Stimulated activated naive B cell treated with anti-CD40 and anti-IgM and Interleukin-4, amounts not matched to agents 10 μg/mL and 1 μg/mL and 100 μg/mL, for 72 hours (primary cell): ENCODE measurements around the gene RAET1L.
"Not testable (repeated sequence)": the region's sequence is repeated elsewhere in the genome, so short reads cannot be mapped to it uniquely, and the experiment has no call there.

Experiments used
- ATAC-seq, 2 donors: fragments of 150-1000 bp; cut with Tn5 transposase; replicated peaks; 2 replicates each; pipeline ENCODE4 v1.10.0; 2021; ENCODE audit warnings: moderate library complexity in 1 of 2
- DNase-seq: peaks from one replicate; pipeline ENCODE4 v3.0.0; 2021
- H3K27ac Mint-ChIP-seq: one replicate; pipeline ENCODE4 v1.8.0; 2022; ENCODE audit warnings: mild to moderate bottlenecking, mixed read lengths
- H3K27me3 Mint-ChIP-seq, 2 donors: one replicate each; pipeline ENCODE4 v1.8.0; 2022; ENCODE audit warnings: mixed read lengths in 2 of 2
- H3K36me3 Mint-ChIP-seq, 2 donors: one replicate each; pipeline ENCODE4 v1.8.0; 2022; ENCODE audit warnings: mixed read lengths in 2 of 2, mild to moderate bottlenecking in 1 of 2
- H3K4me1 Mint-ChIP-seq, 2 donors: one replicate each; pipeline ENCODE4 v1.8.0; 2022; ENCODE audit warnings: mixed read lengths in 2 of 2, mild to moderate bottlenecking in 1 of 2
- H3K4me3 Mint-ChIP-seq, 2 donors: one replicate each; pipeline ENCODE4 v1.8.0; 2022; ENCODE audit warnings: mild to moderate bottlenecking in 2 of 2, mixed read lengths in 2 of 2, moderate library complexity in 1 of 2
- H3K9me3 Mint-ChIP-seq, 2 donors: one replicate each; pipeline ENCODE4 v1.8.0; 2022; ENCODE audit warnings: mixed read lengths in 2 of 2, mild to moderate bottlenecking in 1 of 2

Gene RAET1L

DNA sequence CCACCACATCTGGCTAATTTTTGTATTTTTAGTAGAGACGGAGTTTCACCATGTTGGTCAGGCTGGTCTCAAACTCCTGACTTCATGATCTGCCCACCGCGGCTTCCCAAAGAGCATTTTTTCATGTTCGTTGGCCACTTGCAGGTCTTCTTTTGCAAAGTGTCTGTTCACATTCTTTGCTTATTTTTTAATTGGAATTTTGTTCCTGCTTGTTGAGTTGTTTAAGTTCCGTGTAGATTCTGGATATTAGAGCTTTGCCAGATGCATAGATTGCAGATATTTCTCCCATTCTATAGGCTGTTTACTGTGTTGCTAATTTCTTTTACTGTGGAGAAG lies 8.2 kb downstream of the RAET1L start:
- H3K4me3 Mint-ChIP-seq, H3K36me3 Mint-ChIP-seq, ATAC-seq, H3K9me3 Mint-ChIP-seq, DNase-seq, H3K27ac Mint-ChIP-seq: not testable (repeated sequence)
- peaks cover 17 to 32% of the 10 kb centered on the region in 2 donors for H3K4me1 Mint-ChIP-seq
- H3K27me3 Mint-ChIP-seq, result peaks cover 69 to 74% of the 10 kb centered on the region in 2 donors

GRCh38 chr6:150016324-150017185 lies 8.8 kb downstream of the RAET1L start:
- peak; percentile 44 for DNase-seq
- Mint-ChIP-seq H3K9me3 (no peaks in the 10 kb centered on the region), H3K4me3 (no peak overlapping the region), H3K4me1 (peaks cover 17 to 29% of the 10 kb centered on the region in 2 donors), H3K27ac (no peak overlapping the region), H3K27me3 (peaks cover 66 to 74% of the 10 kb centered on the region in 2 donors), H3K36me3 (no peaks in the 10 kb centered on the region)
- peak; percentile 71 to 78 for ATAC-seq

DNA sequence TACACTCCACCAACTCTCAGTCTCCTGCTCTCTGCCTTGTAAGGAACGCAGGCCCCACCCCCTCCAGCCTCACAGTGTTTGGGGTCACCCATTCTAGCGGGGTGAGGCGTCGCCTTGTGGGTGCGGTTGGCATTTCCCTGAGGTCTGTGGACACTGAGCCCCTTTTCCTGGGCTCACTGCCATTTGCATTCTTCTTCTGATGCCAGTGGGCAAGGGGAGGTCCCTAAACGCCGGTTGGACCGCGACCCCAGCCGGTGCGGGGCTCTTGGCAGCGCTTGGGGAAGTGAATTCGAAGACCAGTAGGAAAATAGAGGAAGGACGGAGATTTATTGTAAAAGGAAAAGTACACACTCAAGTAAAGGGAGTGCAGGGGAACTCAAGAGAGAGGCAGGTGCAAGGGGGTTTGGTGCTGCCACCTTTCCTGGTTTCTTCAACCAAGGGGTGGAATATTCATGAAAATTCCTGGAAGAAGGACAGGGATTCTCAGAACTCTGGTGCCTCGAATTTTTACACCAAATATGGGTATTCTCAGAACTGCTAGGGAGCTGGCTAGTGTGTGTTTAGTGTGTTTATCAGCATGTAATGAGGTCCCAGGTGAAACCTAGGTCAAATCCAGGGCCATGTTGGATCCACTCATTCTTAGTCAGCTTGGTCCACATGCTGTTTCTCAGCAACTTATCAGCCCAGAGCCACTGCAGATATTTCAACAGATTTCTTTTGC lies 9.9 kb downstream of the RAET1L start:
- peak; percentile 50 to 59 for ATAC-seq
- not testable (repeated sequence) for H3K36me3 Mint-ChIP-seq, DNase-seq, H3K27ac Mint-ChIP-seq, H3K9me3 Mint-ChIP-seq
- Mint-ChIP-seq H3K27me3 (peaks cover 66 to 69% of the 10 kb centered on the region in 2 donors), H3K4me3 (peak overlapping the region; percentile 14 to 66), H3K4me1 (peaks cover 17 to 29% of the 10 kb centered on the region in 2 donors)

- H3K36me3 Mint-ChIP-seq, H3K9me3 Mint-ChIP-seq, H3K27ac Mint-ChIP-seq, ATAC-seq, DNase-seq: not testable (repeated sequence)
- H3K4me1 Mint-ChIP-seq, result peaks cover 18 to 29% of the 10 kb centered on the region in 2 donors
- H3K27me3 Mint-ChIP-seq, result peaks cover 70 to 73% of the 10 kb centered on the region in 2 donors
- peak overlapping the region; percentile 14 to 66 for H3K4me3 Mint-ChIP-seq
These were observed 10.6 kb downstream of the RAET1L start for GRCh38 chr6:150014623-150015280.

- peaks cover 68 to 71% of the 10 kb centered on the region in 2 donors for H3K27me3 Mint-ChIP-seq
- not testable (repeated sequence) for H3K27ac Mint-ChIP-seq, H3K36me3 Mint-ChIP-seq, H3K9me3 Mint-ChIP-seq, DNase-seq
- ATAC-seq, result peak in 1 of 2 donors; percentile 19
- peaks cover 19 to 29% of the 10 kb centered on the region in 2 donors for H3K4me1 Mint-ChIP-seq
- peak overlapping the region; percentile 70 to 80 for H3K4me3 Mint-ChIP-seq
These were observed 11.3 kb downstream of the RAET1L start for GRCh38 chr6:150013785-150014622.

DNA sequence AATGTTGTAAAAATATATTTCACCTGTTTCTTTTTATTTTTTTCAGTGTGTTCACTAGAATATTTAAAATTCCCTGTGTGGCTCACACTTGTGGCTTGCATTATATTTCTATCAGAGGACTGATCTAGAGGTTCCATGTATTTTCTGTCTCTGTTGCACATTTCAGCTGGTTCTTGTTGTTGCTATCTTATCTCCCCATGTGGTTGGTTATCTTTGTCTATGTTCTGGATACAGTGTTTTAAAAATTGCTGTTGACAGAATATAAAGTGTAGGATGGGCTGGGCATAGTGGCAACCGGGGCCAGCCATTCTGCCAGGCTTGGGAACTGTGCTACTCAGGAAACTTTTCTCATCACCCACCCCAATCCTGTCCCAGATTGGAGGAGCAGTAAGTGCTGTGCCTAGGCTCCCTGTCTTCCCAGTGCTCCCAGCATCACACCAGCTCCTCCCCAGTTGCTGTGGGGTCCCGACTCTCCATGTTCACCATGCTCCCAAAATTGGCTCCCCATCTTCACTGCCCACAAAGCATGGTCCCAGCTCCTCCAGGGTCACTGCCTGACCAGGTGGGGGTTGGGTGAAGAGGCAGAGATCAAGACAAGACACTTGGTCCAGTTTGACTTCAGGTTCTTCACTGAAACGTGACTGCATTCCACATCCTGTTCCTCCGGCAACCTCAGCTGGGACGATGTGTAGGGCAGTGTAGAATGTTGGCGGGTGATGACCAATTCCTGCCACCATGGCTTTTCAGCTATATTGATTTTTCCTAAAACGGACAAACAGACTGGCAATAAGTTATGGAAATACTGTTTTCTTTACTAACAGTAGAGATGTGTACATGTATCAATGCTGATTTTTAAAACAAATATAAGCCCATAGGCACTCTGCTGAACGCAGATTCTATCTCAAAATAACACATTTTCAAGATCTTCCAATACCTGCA lies 12.2 kb downstream of the RAET1L start:
- not testable (repeated sequence) for H3K9me3 Mint-ChIP-seq, ATAC-seq, DNase-seq, H3K36me3 Mint-ChIP-seq, H3K4me3 Mint-ChIP-seq
- H3K27me3 Mint-ChIP-seq, result peaks cover 69 to 73% of the 10 kb centered on the region in 2 donors
- H3K4me1 Mint-ChIP-seq, result peaks cover 24 to 29% of the 10 kb centered on the region in 2 donors
- peak overlapping the region; percentile 38 for H3K27ac Mint-ChIP-seq

GRCh38 chr6:150008588-150008987 lies 16.7 kb downstream of the RAET1L start:
- peaks cover 41 to 60% of the 10 kb centered on the region in 2 donors for H3K27me3 Mint-ChIP-seq
- peaks cover 0 to 3% of the 10 kb centered on the region in 2 donors for H3K36me3 Mint-ChIP-seq
- DNase-seq (no peak), ATAC-seq (no peak)
- peaks cover 26 to 30% of the 10 kb centered on the region in 2 donors for H3K4me1 Mint-ChIP-seq
- no peak overlapping the region for H3K4me3 Mint-ChIP-seq
- no peaks in the 10 kb centered on the region for H3K9me3 Mint-ChIP-seq
- peak overlapping the region; percentile 42 for H3K27ac Mint-ChIP-seq

DNA sequence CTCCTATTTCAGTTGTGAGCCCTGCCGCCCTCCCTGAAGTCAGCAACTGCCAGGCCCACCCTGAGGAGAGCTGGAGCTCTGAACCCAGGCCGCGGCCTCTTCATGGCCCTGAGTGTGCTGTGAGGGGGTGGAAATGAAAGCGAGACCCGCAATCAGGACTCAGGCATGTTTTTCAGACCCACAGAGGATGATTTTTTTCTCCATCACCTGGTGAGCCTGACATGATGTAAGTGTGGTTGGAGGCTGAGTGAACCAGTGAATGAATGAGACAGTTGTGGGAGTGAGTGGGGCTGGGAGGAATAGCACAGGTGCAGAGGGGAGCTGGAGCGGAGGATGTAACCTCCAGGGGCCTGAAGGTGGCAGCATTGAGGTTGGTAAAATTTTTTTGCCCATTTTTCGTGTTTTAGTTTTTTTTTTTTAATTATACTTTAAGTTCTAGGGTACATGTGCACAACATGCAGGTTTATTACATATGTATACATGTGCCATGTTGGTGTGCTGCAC lies 18.3 kb downstream of the RAET1L start:
- peaks cover 31 to 60% of the 10 kb centered on the region in 2 donors for H3K27me3 Mint-ChIP-seq
- peaks cover 0 to 3% of the 10 kb centered on the region in 2 donors for H3K9me3 Mint-ChIP-seq
- H3K27ac Mint-ChIP-seq, result no peak overlapping the region
- no peak overlapping the region for H3K4me3 Mint-ChIP-seq
- DNase-seq (no peak), ATAC-seq (peak; percentile 28 to 35)
- peaks cover 5 to 9% of the 10 kb centered on the region in 2 donors for H3K36me3 Mint-ChIP-seq
- H3K4me1 Mint-ChIP-seq, result peaks cover 26 to 31% of the 10 kb centered on the region in 2 donors

DNA sequence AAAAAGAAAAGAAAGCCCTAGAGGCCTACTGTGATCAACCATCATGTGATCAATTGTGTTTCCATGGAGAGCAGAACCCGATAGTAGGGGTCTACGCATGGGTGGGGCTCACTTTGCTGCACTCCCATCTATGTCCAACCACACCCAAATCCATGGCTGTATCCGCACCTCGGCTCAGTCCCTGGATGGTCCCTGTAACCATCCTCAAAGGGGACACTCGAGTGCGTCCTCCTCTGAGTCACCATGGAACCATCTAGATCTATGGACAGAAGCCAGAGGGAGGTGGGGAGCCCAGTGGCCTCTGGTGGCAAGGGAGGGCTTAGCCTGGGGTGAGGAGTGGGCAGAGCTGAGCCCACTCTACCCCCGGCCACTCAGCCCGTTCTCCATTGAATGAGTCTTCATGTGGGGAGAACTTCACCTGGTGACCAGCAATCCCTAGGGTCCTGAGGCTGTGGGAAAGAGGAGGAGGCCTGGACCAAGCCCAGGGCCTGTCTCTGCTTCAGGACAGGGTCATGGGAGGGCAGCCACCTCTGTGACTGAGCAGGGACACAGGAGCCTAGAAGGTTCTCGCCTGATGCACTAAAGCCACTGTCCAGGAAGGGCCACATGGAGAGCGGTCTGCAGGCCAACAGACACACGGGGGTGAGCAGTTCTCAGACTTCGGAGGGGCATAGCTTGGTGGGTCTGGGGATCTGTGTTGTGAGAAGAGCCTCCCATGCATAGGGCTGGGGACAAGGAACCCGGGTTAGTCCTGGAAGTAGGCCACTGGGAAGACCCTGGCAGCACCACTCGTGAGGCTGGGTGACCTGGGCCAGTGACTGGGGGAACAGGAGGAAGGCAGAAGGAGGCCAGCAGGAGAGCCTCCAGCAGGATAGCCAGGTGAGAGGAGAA lies 19.3 kb downstream of the RAET1L start:
- Mint-ChIP-seq H3K36me3 (peaks cover 8 to 14% of the 10 kb centered on the region in 2 donors), H3K9me3 (peaks cover 0 to 4% of the 10 kb centered on the region in 2 donors), H3K27me3 (peaks cover 27 to 68% of the 10 kb centered on the region in 2 donors), H3K4me3 (peak overlapping the region; percentile 87 to 93), H3K4me1 (peaks cover 35 to 41% of the 10 kb centered on the region in 2 donors), H3K27ac (peak overlapping the region; percentile 83)
- no peak for ATAC-seq
- DNase-seq, result no peak

DNA sequence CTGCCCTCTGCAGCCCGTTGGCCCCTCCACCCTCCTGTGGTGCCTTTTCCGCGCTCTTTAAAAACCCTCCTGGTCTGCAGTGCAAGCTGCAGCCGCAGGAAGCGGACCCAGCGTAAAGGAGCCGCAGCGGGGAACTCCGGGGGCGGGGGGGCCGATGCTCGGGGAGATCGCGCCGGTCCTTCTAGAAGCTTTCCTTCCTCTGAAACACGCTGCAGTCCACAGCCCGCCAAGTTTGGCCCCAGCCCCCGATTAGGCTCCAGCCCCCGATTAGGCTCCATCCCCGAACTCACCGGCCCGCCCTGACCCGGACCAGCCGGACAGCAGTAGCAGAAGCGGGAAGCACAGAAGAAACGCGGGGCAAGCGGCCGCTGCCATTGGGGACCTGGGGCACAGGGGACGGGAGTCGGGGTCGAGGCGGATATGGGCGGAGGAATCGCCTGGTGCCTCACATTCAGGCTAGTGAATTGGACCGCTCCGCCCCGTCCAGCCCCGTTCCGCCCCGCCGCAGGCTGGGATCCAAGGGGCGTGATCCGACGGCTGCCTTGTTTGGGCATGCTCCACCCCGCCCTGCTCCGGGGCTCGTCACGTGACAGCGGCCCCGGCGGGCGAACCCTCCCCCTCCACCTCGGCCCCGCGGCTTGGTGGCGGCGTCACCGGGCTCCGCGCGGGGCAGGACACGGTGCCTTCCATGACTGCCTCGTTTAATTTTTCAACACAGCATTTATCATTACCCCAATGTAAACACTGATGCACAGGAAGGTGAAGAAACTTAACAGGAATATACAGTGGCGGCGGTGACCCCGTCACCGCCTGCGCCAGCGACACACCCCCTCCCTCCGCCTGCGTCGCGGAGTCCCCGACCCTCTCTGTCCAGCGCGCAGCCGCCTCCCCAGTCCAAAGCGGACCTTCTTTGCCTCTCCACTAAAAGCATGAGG lies 20.3 kb downstream of the RAET1L start:
- DNase-seq, result peak; percentile 86
- ATAC-seq, result peak; percentile 69 to 75
- H3K4me3 Mint-ChIP-seq, result peak overlapping the region; percentile 87 to 93
- peaks cover 0 to 4% of the 10 kb centered on the region in 2 donors for H3K9me3 Mint-ChIP-seq
- H3K4me1 Mint-ChIP-seq, result peaks cover 45 to 50% of the 10 kb centered on the region in 2 donors
- H3K27me3 Mint-ChIP-seq, result peaks cover 25 to 69% of the 10 kb centered on the region in 2 donors
- peaks cover 8 to 14% of the 10 kb centered on the region in 2 donors for H3K36me3 Mint-ChIP-seq
- H3K27ac Mint-ChIP-seq, result peak overlapping the region; percentile 91
